ENCODE measurements around the gene MYG1. TPM values are rescaled to one million over a fixed set of nuclear protein-coding genes. Genes with fewer than 3 reads are reported as not detected.

Gene MYG1
- total and polyA plus RNA-seq, 2 of the 13 experiments (the other 11 are each of a cell fraction or from before 2014, with no cell fraction given), result 38.6 to 58.0 TPM

DNA sequence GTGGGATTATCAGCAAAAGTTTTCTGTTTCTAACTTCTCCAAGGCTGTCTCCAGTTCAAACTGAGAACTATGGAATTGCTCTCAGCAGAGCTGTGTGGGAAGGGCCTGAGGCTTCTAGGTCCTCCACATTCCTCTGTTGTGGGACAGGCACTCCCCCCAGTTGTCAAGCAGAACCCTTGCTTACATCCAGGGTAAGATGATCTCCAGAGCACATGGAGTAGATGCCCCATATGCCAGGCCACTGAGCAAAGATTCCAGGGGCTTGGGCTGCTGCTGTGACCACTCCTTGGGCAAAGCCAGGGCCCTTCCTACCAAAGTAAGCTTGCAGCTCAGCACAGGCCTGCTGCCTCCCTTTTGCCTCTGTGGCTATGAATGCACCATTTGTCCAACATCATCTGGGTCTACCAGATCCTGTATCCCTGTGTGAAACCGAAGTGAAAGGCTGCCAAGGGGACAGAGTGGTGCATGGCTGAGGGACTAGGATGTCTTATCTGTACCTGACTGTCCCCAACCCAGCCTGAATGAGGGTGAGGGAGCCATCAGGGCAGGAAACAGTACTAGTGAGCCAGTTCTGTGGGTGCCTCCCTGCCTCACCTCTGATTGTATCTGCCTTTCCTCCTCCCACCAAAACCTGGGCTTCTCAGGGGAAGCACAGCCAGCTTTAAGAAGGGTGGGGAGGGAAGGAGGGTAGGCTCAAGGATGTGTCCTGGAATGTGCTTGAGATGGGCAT is 44.5 kb upstream of the MYG1 start:
- CTCF ChIA-PET (ENCODE audit: low intra/inter-chr PET ratio, low total read pairs), result no interaction called here
- DNase-seq (ENCODE audit: low spot score) (no peak), FAIRE-seq (no peak), ATAC-seq (no peak)
- H3K27ac ChIP-seq (ENCODE audit: extremely low read length, insufficient read depth, low read length), result no peak overlapping the region
- in situ Hi-C loops (cut with HindIII; ENCODE audit: extremely low pct_ligation_motif_present, low pct_unique_long_range_greater_than_20kb) (no loop called here), intact Hi-C loops (cut with micrococcal nuclease; ENCODE audit: unreplicated experiment) (loop anchor here (5.0 kb wide), 1 partner anchor 43 kb away; no protein-coding TSS in a partner anchor)
- H3K79me2 ChIP-seq (ENCODE audit: insufficient read depth, low read length), result peaks cover 13% of the 10 kb centered on the region
- H3K4me2 ChIP-seq (ENCODE audit: low read depth, low read length), result no peak overlapping the region
- no peak for TF ChIP-seq ZNF256 (CRISPR knock-in tag; conservative IDR thresholded peaks at IDR 0.05)
- no peak for TF ChIP-seq ZNF367 (CRISPR knock-in tag; IDR thresholded peaks at IDR 0.05; ENCODE audit: borderline replicate concordance)
- TF ChIP-seq IRX3 (CRISPR knock-in tag; IDR thresholded peaks at IDR 0.05; ENCODE audit: borderline replicate concordance, low read depth), result no peak
- TF ChIP-seq, protein P1, sequence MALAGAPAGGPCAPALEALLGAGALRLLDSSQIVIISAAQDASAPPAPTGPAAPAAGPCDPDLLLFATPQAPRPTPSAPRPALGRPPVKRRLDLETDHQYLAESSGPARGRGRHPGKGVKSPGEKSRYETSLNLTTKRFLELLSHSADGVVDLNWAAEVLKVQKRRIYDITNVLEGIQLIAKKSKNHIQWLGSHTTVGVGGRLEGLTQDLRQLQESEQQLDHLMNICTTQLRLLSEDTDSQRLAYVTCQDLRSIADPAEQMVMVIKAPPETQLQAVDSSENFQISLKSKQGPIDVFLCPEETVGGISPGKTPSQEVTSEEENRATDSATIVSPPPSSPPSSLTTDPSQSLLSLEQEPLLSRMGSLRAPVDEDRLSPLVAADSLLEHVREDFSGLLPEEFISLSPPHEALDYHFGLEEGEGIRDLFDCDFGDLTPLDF (CRISPR knock-in tag; IDR thresholded peaks at IDR 0.05), result no peak
- no peak for TF ChIP-seq ATM (IDR thresholded peaks at IDR 0.05; ENCODE audit: borderline replicate concordance)
- H2AFZ ChIP-seq (ENCODE audit: low read length), result no peak overlapping the region
- peaks cover 30% of the 10 kb centered on the region for H3K4me1 ChIP-seq (ENCODE audit: insufficient read depth, low read length)
- POLR2A ChIA-PET, result interaction anchor here (1.0 kb wide), 1 partner anchor 13 kb away, joined by 4 read pairs; no protein-coding TSS in a partner anchor
- no CpG with 5 or more reads among the region's 1 CpG for WGBS (ENCODE audit: low lambda C conversion rate)
- BruUV-seq (replicated peaks), result no TSS peak
- H3K4me3 ChIP-seq (replicated peaks in 1 of 3; ENCODE audit: insufficient read depth in 1 of 3, low read depth in 2 of 3, low read length in 3 of 3), result no peak overlapping the region
- peaks cover 0 to 5% of the 10 kb centered on the region in 2 experiments; a peak in 2 of 5 replicates for H3K36me3 ChIP-seq (replicated peaks in 1 of 2; ENCODE audit: control insufficient read depth in 1 of 2, insufficient read depth in 2 of 2, low read length in 2 of 2)
- no peak overlapping the region for H3K9ac ChIP-seq (ENCODE audit: insufficient read depth, low read depth, low read length)
- H4K20me1 ChIP-seq (ENCODE audit: insufficient read depth, low read length), result no peaks in the 10 kb centered on the region
- no peaks in the 10 kb centered on the region for H3K27me3 ChIP-seq (ENCODE audit: control insufficient read depth in 1 of 2, insufficient read depth in 2 of 2, low read length in 2 of 2)
- no peaks in the 10 kb centered on the region for H3K9me3 ChIP-seq (ENCODE audit: low read length)

DNA sequence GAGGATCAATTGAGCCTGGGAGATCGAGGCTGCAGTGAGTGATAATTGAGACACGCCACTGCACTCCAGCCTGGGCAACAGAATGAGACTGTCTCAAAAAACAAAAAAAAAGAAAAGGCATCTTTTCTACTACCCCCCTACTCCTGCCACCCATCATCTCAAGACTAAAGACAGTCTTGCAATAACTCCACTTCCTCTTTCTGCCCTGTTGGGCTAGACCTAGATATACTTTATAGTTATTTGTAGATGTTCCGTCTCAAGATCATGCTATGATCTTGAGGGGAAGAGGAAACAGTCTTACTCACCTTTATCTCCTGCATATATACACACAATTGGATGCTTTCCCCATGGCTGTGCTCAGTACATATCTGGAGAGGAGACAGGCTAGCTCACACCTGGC is 43.5 kb upstream of the MYG1 start:
- Histone ChIP-seq H3K9ac (ENCODE audit: insufficient read depth, low read depth, low read length) (no peak overlapping the region), H3K27ac (ENCODE audit: extremely low read length, insufficient read depth, low read length) (no peak overlapping the region), H3K27me3 (ENCODE audit: control insufficient read depth in 1 of 2, insufficient read depth in 2 of 2, low read length in 2 of 2) (no peaks in the 10 kb centered on the region), H3K4me2 (ENCODE audit: low read depth, low read length) (no peak overlapping the region), H4K20me1 (ENCODE audit: insufficient read depth, low read length) (no peaks in the 10 kb centered on the region), H3K79me2 (ENCODE audit: insufficient read depth, low read length) (peaks cover 13% of the 10 kb centered on the region), H3K9me3 (ENCODE audit: low read length) (no peaks in the 10 kb centered on the region), H3K4me1 (ENCODE audit: insufficient read depth, low read length) (peaks cover 20% of the 10 kb centered on the region), H2AFZ (ENCODE audit: low read length) (no peak overlapping the region), H3K4me3 (replicated peaks in 1 of 3; ENCODE audit: insufficient read depth in 1 of 3, low read depth in 2 of 3, low read length in 3 of 3) (no peak overlapping the region), H3K36me3 (replicated peaks in 1 of 2; ENCODE audit: control insufficient read depth in 1 of 2, insufficient read depth in 2 of 2, low read length in 2 of 2) (peaks cover 0 to 5% of the 10 kb centered on the region in 2 experiments; a peak in 2 of 5 replicates)
- CTCF ChIA-PET (ENCODE audit: low intra/inter-chr PET ratio, low total read pairs), result no interaction called here
- intact Hi-C loops (cut with micrococcal nuclease; ENCODE audit: unreplicated experiment), result no loop called here
- TF ChIP-seq IRX3 (CRISPR knock-in tag; IDR thresholded peaks at IDR 0.05; ENCODE audit: borderline replicate concordance, low read depth) (no peak), NR2F1 (CRISPR knock-in tag; IDR thresholded peaks at IDR 0.05) (no peak), PLRG1 (conservative IDR thresholded peaks at IDR 0.05) (no peak), ZC3H13 (CRISPR knock-in tag; IDR thresholded peaks at IDR 0.05) (no peak), ZNF577 (CRISPR knock-in tag; IDR thresholded peaks at IDR 0.05; ENCODE audit: borderline replicate concordance, low read depth) (no peak), SCMH1 (CRISPR knock-in tag; IDR thresholded peaks at IDR 0.05; ENCODE audit: borderline replicate concordance) (no peak), DDIT3 (CRISPR knock-in tag; IDR thresholded peaks at IDR 0.05) (no peak)
- TF ChIP-seq, protein P2, sequence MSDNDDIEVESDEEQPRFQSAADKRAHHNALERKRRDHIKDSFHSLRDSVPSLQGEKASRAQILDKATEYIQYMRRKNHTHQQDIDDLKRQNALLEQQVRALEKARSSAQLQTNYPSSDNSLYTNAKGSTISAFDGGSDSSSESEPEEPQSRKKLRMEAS (IDR thresholded peaks at IDR 0.05), result no peak
- TF ChIP-seq, protein P3, sequence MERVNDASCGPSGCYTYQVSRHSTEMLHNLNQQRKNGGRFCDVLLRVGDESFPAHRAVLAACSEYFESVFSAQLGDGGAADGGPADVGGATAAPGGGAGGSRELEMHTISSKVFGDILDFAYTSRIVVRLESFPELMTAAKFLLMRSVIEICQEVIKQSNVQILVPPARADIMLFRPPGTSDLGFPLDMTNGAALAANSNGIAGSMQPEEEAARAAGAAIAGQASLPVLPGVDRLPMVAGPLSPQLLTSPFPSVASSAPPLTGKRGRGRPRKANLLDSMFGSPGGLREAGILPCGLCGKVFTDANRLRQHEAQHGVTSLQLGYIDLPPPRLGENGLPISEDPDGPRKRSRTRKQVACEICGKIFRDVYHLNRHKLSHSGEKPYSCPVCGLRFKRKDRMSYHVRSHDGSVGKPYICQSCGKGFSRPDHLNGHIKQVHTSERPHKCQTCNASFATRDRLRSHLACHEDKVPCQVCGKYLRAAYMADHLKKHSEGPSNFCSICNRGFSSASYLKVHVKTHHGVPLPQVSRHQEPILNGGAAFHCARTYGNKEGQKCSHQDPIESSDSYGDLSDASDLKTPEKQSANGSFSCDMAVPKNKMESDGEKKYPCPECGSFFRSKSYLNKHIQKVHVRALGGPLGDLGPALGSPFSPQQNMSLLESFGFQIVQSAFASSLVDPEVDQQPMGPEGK (CRISPR knock-in tag; IDR thresholded peaks at IDR 0.05), result no peak
- FAIRE-seq, result no peak
- no TSS peak for BruUV-seq (replicated peaks)
- in situ Hi-C loops (cut with HindIII; ENCODE audit: extremely low pct_ligation_motif_present, low pct_unique_long_range_greater_than_20kb), result no loop called here
- DNase-seq (ENCODE audit: low spot score), result no peak
- no peak for ATAC-seq
- POLR2A ChIA-PET, result interaction anchor here (1.3 kb wide), 1 partner anchor 13 kb away, joined by 3 read pairs; no protein-coding TSS in a partner anchor
- WGBS (ENCODE audit: low lambda C conversion rate), result 96% methylated on average over 3 of the region's 3 CpGs

Data from HepG2 (cell line).